CD4-positive, CD25-positive, alpha-beta regulatory T cell (primary cell): ENCODE measurements around the gene ARHGEF6. TPM values are rescaled to one million over a fixed set of nuclear protein-coding genes. Genes with fewer than 3 reads are reported as not detected.

Source experiments
- ATAC-seq, 2 donors: fragments of 150-1000 bp; cut with Tn5 transposase; one replicate each; pipeline ENCODE4 v1.10.0; 2021; ENCODE audit warnings: low read depth in 2 of 2, moderate number of reproducible peaks in 2 of 2, moderate library complexity in 1 of 2
- DNase-seq, 3 donors: peaks; one replicate each; pipeline versions ENCODE4 v3.0.0 to v3.0.0-alpha.2; 2012 to 2022; ENCODE audit warnings: mixed read lengths in 1 of 3
- H3K27ac ChIP-seq: one replicate; pipeline ENCODE4 v1.7.0; 2013; ENCODE audit warnings: mild to moderate bottlenecking, low read length; ENCODE audit not compliant: insufficient read depth, poor library complexity, severe bottlenecking
- H3K27me3 ChIP-seq: one replicate; pipeline ENCODE4 v1.7.0; 2013; ENCODE audit warnings: low read length; ENCODE audit not compliant: control insufficient read depth, insufficient read depth
- H3K36me3 ChIP-seq: one replicate; pipeline ENCODE4 v1.7.0; 2013; ENCODE audit warnings: mild to moderate bottlenecking, low read length, moderate library complexity; ENCODE audit not compliant: control insufficient read depth, insufficient read depth
- H3K4me1 ChIP-seq: 2 replicates; pipeline ENCODE4 v1.7.0; 2013; ENCODE audit warnings: mild to moderate bottlenecking, low read length; ENCODE audit not compliant: insufficient read depth, control insufficient read depth, poor library complexity, severe bottlenecking
- H3K4me3 ChIP-seq: one replicate; pipeline ENCODE4 v1.7.0; 2013; ENCODE audit warnings: low read depth, mild to moderate bottlenecking, low read length, moderate library complexity
- H3K9me3 ChIP-seq, 2 experiments: 1 replicate in 1 of 2; 2 replicates in 1 of 2; pipeline ENCODE4 v1.7.0; 2013; ENCODE audit warnings: low read length in 2 of 2, mild to moderate bottlenecking in 1 of 2, moderate library complexity in 1 of 2; ENCODE audit not compliant: control insufficient read depth in 2 of 2
- H3K27ac Mint-ChIP-seq, 3 donors: one replicate each; pipeline ENCODE4 v1.8.0; 2020 to 2022; ENCODE audit warnings: mild to moderate bottlenecking in 3 of 3, mixed read lengths in 3 of 3, moderate library complexity in 2 of 3
- H3K27me3 Mint-ChIP-seq: one replicate; pipeline ENCODE4 v1.8.0; 2022; ENCODE audit warnings: mild to moderate bottlenecking, mixed read lengths
- H3K36me3 Mint-ChIP-seq: one replicate; pipeline ENCODE4 v1.8.0; 2020; ENCODE audit warnings: mixed read lengths
- H3K4me1 Mint-ChIP-seq, 4 donors: one replicate each; pipeline ENCODE4 v1.8.0; 2020 to 2022; ENCODE audit warnings: mixed read lengths in 4 of 4, mild to moderate bottlenecking in 1 of 4
- H3K4me3 Mint-ChIP-seq, 4 donors: one replicate each; pipeline ENCODE4 v1.8.0; 2020 to 2022; ENCODE audit warnings: mild to moderate bottlenecking in 4 of 4, mixed read lengths in 4 of 4, moderate library complexity in 3 of 4
- H3K9me3 Mint-ChIP-seq, 7 donors: one replicate each; pipeline ENCODE4 v1.8.0; 2020 to 2022; ENCODE audit warnings: mixed read lengths in 7 of 7, mild to moderate bottlenecking in 3 of 7, moderate library complexity in 2 of 7
- polyA plus RNA-seq, 4 donors: library from polyadenylated mRNA; unstranded; fragments of 300-500 nt; fragmentation: Illumina TruSeq; gene quantifications; one replicate each; pipeline ENCODE4 v1.2.3, GENCODE V29; 2021
- total RNA-seq: library from RNA; stranded (reverse); gene quantifications from one replicate; pipeline ENCODE4 v1.2.3, GENCODE V29; 2022

Gene ARHGEF6, protein sequence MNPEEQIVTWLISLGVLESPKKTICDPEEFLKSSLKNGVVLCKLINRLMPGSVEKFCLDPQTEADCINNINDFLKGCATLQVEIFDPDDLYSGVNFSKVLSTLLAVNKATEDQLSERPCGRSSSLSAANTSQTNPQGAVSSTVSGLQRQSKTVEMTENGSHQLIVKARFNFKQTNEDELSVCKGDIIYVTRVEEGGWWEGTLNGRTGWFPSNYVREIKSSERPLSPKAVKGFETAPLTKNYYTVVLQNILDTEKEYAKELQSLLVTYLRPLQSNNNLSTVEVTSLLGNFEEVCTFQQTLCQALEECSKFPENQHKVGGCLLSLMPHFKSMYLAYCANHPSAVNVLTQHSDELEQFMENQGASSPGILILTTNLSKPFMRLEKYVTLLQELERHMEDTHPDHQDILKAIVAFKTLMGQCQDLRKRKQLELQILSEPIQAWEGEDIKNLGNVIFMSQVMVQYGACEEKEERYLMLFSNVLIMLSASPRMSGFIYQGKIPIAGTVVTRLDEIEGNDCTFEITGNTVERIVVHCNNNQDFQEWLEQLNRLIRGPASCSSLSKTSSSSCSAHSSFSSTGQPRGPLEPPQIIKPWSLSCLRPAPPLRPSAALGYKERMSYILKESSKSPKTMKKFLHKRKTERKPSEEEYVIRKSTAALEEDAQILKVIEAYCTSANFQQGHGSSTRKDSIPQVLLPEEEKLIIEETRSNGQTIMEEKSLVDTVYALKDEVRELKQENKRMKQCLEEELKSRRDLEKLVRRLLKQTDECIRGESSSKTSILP
- total RNA-seq (87.8 TPM), polyA plus RNA-seq (100 to 1,000 TPM in 1 of 4 donors, 10 to 100 TPM in 3; 83.0 to 111 (median 86.9) TPM)

DNA sequence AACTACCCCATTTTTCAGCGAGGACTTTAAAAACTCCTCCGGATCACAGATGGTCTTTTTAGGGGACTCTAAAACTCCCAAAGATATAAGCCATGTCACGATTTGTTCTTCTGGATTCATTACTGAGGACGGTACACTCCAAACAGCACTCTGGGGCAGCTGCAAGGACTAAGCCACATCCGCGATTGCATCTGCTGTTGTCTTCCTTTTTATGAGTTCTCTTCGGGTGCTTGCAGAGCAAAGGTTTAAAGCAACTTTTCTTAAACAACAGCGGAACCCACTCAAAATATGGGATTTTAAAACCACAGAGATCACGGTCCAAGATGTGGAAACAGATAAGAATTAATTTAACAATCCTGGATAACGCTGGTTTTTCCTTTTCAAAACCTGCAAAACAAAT is at the start of gene ARHGEF6:
TSS of gene ARHGEF6 (minus strand) at position 170 of the 400 bp plus-strand sequence. CDS start at position 120, 50 bp downstream.
- Histone ChIP-seq H3K27ac (peak within 1 kb of the TSS; percentile 87), H3K36me3 (peaks cover 2% of the 10 kb centered on the region), H3K4me3 (peak within 1 kb of the TSS; percentile 97), H3K9me3 (no peaks in the 10 kb centered on the region), H3K4me1 (peaks cover 23% of the 10 kb centered on the region), H3K27me3 (no peaks in the 10 kb centered on the region)
- DNase-seq: peak in 2 of 3 donors; percentile 45 to 84
- peak within 1 kb of the TSS; percentile 83 to 91 (median 89) for H3K27ac Mint-ChIP-seq
- no peaks in the 10 kb centered on the region for H3K36me3 Mint-ChIP-seq
- H3K4me1 Mint-ChIP-seq: peaks cover 17 to 58% (median 35%) of the 10 kb centered on the region in 4 donors
- H3K4me3 Mint-ChIP-seq: peak within 1 kb of the TSS; percentile 93 to 96 (median 96)
- ATAC-seq: peak; percentile 74 to 81
- H3K27me3 Mint-ChIP-seq: no peaks in the 10 kb centered on the region
- H3K9me3 Mint-ChIP-seq: no peaks in the 10 kb centered on the region

DNA sequence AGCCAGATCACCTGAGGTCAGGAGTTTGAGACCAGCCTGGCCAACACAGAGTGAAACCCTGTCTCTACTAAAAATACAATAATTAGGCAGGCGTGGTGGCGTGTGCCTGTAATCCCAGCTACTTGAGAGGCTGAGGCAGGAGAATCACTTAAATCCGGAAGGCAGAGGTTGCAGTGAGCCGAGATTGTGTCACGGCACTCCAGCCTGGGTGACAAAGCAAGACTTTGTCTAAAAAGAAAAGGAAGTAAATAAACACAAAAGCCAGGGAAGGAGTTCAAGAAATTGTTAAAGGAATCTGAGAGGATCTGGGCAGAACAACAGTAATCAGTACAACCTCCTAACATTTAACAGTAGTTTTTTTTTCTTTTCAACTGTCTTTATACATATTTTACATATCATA is 48.7 kb upstream of the ARHGEF6 start:
- no peaks in the 10 kb centered on the region for H3K36me3 Mint-ChIP-seq
- H3K4me1 ChIP-seq: no peaks in the 10 kb centered on the region
- no peak overlapping the region for H3K27ac ChIP-seq
- no peak overlapping the region for H3K4me3 Mint-ChIP-seq
- no peaks in the 10 kb centered on the region for H3K27me3 Mint-ChIP-seq
- H3K9me3 Mint-ChIP-seq: peaks cover 0 to 2% (median 0%) of the 10 kb centered on the region in 7 donors
- ATAC-seq: no peak
- H3K36me3 ChIP-seq: no peaks in the 10 kb centered on the region
- H3K4me1 Mint-ChIP-seq: no peaks in the 10 kb centered on the region
- no peak overlapping the region for H3K27ac Mint-ChIP-seq
- no peak for DNase-seq
- H3K27me3 ChIP-seq: no peaks in the 10 kb centered on the region
- H3K4me3 ChIP-seq: no peak overlapping the region
- no peaks in the 10 kb centered on the region for H3K9me3 ChIP-seq

DNA sequence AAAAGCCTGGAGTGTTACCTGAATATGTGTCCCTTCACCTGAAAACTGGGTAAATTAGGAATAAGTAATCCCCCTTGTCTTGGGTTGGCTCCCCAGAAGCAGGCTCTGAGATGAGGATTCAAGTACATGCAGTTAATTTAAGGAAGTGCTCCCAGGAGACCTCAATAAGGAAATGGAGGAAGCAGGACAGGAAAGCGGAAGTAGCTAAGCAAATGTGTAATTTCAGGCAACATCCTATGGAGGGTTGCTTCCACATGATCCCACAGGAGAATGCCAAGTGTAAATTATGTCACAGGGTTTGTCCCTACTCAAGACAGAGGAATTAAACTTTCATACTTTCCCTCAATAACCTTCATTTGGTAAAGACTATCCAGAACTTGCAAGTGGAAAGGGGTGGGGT is 48.1 kb upstream of the ARHGEF6 start:
- DNase-seq: no peak
- Mint-ChIP-seq H3K4me1 (no peaks in the 10 kb centered on the region), H3K9me3 (peaks cover 0 to 2% (median 0%) of the 10 kb centered on the region in 7 donors), H3K4me3 (no peak overlapping the region), H3K27me3 (no peaks in the 10 kb centered on the region), H3K27ac (no peak overlapping the region), H3K36me3 (no peaks in the 10 kb centered on the region)
- Histone ChIP-seq H3K27ac (no peak overlapping the region), H3K36me3 (no peaks in the 10 kb centered on the region), H3K9me3 (no peaks in the 10 kb centered on the region), H3K4me3 (no peak overlapping the region), H3K27me3 (no peaks in the 10 kb centered on the region), H3K4me1 (no peaks in the 10 kb centered on the region)
- no peak for ATAC-seq

- Histone ChIP-seq H3K4me3 (no peak overlapping the region), H3K4me1 (no peaks in the 10 kb centered on the region), H3K27ac (no peak overlapping the region), H3K36me3 (no peaks in the 10 kb centered on the region), H3K9me3 (no peaks in the 10 kb centered on the region), H3K27me3 (no peaks in the 10 kb centered on the region)
- Mint-ChIP-seq H3K4me3 (no peak overlapping the region), H3K27me3 (no peaks in the 10 kb centered on the region), H3K27ac (no peak overlapping the region), H3K4me1 (no peaks in the 10 kb centered on the region), H3K36me3 (no peaks in the 10 kb centered on the region), H3K9me3 (peaks cover 0 to 2% (median 0%) of the 10 kb centered on the region in 7 donors)
- ATAC-seq: no peak
- DNase-seq: no peak
Observed at GRCh38 chrX:136827026-136827425, 46.3 kb upstream of the ARHGEF6 start.

- Mint-ChIP-seq H3K36me3 (peaks cover 3% of the 10 kb centered on the region), H3K4me3 (no peak overlapping the region), H3K9me3 (peaks cover 0 to 2% (median 0%) of the 10 kb centered on the region in 7 donors), H3K27me3 (no peaks in the 10 kb centered on the region), H3K27ac (no peak overlapping the region), H3K4me1 (peaks cover 0 to 5% (median 0%) of the 10 kb centered on the region in 4 donors)
- ATAC-seq (no peak), DNase-seq (no peak)
- Histone ChIP-seq H3K4me1 (no peaks in the 10 kb centered on the region), H3K4me3 (no peak overlapping the region), H3K27ac (no peak overlapping the region), H3K36me3 (no peaks in the 10 kb centered on the region), H3K27me3 (no peaks in the 10 kb centered on the region), H3K9me3 (no peaks in the 10 kb centered on the region)
Observed at GRCh38 chrX:136825771-136826170, 45.0 kb upstream of the ARHGEF6 start.

DNA sequence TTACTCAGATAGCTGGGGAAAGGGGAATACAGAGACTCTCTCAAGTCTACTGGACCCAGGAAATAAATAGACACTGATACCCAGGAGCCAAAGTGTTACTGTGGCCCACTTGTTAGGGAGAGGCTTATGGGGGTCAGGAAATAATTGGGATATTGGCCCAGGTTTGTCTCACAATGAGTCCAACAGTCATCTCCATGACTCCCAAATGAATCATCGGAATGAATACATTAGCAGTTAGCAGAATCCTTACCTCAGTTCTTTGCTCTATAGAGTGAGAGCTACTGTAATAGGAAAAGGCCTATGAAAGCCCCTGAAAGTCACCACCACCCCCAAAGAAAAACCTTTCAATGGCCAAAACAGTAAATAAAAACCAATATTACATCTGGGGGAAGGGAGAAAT is 42.4 kb upstream of the ARHGEF6 start:
- H3K4me3 Mint-ChIP-seq: no peak overlapping the region
- Histone ChIP-seq H3K36me3 (no peaks in the 10 kb centered on the region), H3K4me3 (no peak overlapping the region), H3K9me3 (no peaks in the 10 kb centered on the region), H3K27me3 (no peaks in the 10 kb centered on the region), H3K27ac (no peak overlapping the region), H3K4me1 (no peaks in the 10 kb centered on the region)
- H3K27me3 Mint-ChIP-seq: no peaks in the 10 kb centered on the region
- DNase-seq: no peak
- H3K9me3 Mint-ChIP-seq: no peaks in the 10 kb centered on the region
- no peak overlapping the region for H3K27ac Mint-ChIP-seq
- peaks cover 9% of the 10 kb centered on the region for H3K36me3 Mint-ChIP-seq
- no peak for ATAC-seq
- peaks cover 0 to 5% (median 0%) of the 10 kb centered on the region in 4 donors for H3K4me1 Mint-ChIP-seq

- H3K27ac Mint-ChIP-seq: no peak overlapping the region
- DNase-seq (no peak), ATAC-seq (no peak)
- no peaks in the 10 kb centered on the region for H3K36me3 ChIP-seq
- no peaks in the 10 kb centered on the region for H3K27me3 Mint-ChIP-seq
- no peak overlapping the region for H3K27ac ChIP-seq
- no peaks in the 10 kb centered on the region for H3K9me3 Mint-ChIP-seq
- peaks cover 0 to 5% (median 0%) of the 10 kb centered on the region in 4 donors for H3K4me1 Mint-ChIP-seq
- no peak overlapping the region for H3K4me3 ChIP-seq
- H3K4me3 Mint-ChIP-seq: no peak overlapping the region
- no peaks in the 10 kb centered on the region for H3K9me3 ChIP-seq
- no peaks in the 10 kb centered on the region for H3K27me3 ChIP-seq
- H3K36me3 Mint-ChIP-seq: peaks cover 9% of the 10 kb centered on the region
- no peaks in the 10 kb centered on the region for H3K4me1 ChIP-seq
Observed at GRCh38 chrX:136822337-136823095, 41.8 kb upstream of the ARHGEF6 start.
